ENCODE measurements around the gene SSH2. TPM values are rescaled to one million over a fixed set of nuclear protein-coding genes. Genes with fewer than 3 reads are reported as not detected.
"Not testable (repeated sequence)": the region's sequence is repeated elsewhere in the genome, so short reads cannot be mapped to it uniquely, and the experiment has no call there.

The SSH2 gene
- total and polyA plus RNA-seq, 5 experiments from 2014 or later = 27.1 to 73.9 (median 32.6) TPM

DNA sequence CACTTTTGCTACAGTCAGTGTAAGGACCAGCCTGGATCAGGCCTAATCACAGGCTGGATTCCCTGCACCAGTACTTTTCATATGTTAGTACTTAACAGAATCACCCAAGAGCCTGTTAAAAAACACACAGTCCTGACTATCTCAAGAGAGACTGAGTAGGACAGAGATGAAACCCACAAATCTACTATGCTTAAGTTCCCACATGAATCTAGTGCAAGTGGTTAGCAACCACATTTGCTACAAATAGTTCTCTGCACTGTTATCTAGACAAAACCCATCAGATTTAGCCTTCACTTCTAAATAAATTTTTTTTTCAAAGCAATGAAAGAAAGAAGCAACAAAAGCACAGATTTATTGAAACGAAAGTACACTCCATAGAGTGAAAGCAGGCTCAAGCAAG is 38.9 kb downstream of the SSH2 start:
- Mint-ChIP-seq H3K9me3 (peaks cover 0 to 34% (median 9%) of the 10 kb centered on the region in 9 donors), H3K4me1 (peaks cover 15 to 30% (median 25%) of the 10 kb centered on the region in 4 donors), H3K27ac (peak overlapping the region in 9 of 10 donors; percentile 20 to 73 (median 44)), H3K4me3 (peak overlapping the region in 1 of 10 donors; percentile 39), H3K36me3 (peaks cover 9 to 31% (median 13%) of the 10 kb centered on the region in 3 donors), H3K27me3 (no peaks in the 10 kb centered on the region)
- POLR2A ChIA-PET = no interaction called here
- peak in 1 of 2 donors; percentile 61 for ATAC-seq
- peak in 2 of 10 donors; percentile 2 to 26 for DNase-seq

GRCh38 chr17:29885031-29885640 is 44.9 kb downstream of the SSH2 start:
- Mint-ChIP-seq H3K4me1 (peaks cover 20 to 40% (median 27%) of the 10 kb centered on the region in 4 donors), H3K9me3 (no peaks in the 10 kb centered on the region), H3K36me3 (peaks cover 0 to 8% (median 7%) of the 10 kb centered on the region in 3 donors), H3K27me3 (no peaks in the 10 kb centered on the region), H3K4me3 (no peak overlapping the region), H3K27ac (peak overlapping the region in 1 of 10 donors; percentile 11)
- DNase-seq (no peak), ATAC-seq (no peak)
- POLR2A ChIA-PET = interaction anchor here (0.7 kb wide), 1 partner anchor 634 kb away, joined by 3 read pairs; no protein-coding TSS in a partner anchor

DNA sequence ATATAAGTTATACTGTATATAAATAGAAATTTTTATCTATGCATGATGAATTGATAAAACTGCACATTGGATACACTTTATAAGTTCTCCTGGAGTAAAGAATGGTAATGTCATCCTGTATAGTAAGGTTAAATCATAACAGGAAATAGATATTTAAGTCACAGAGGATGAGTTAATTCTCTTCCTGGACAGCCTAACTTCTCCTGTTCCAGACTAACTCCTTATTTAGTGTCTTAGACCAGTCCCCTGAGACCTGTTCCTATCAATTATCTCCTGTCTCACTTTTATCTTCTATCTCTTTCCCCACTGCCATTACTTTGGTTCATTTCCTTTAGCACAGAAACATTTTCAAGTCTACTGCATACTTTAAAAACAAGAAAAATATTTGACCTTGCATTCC is 46.5 kb downstream of the SSH2 start:
- ATAC-seq (no peak), DNase-seq (no peak)
- peak overlapping the region in 5 of 10 donors; percentile 11 to 78 (median 22) for H3K27ac Mint-ChIP-seq
- H3K4me3 Mint-ChIP-seq = peak overlapping the region in 2 of 10 donors; percentile 3 to 46
- H3K36me3 Mint-ChIP-seq = peaks cover 0 to 3% (median 2%) of the 10 kb centered on the region in 3 donors
- POLR2A ChIA-PET = no interaction called here
- H3K9me3 Mint-ChIP-seq = no peaks in the 10 kb centered on the region
- H3K27me3 Mint-ChIP-seq = no peaks in the 10 kb centered on the region
- peaks cover 22 to 44% (median 28%) of the 10 kb centered on the region in 4 donors for H3K4me1 Mint-ChIP-seq

- H3K4me3 Mint-ChIP-seq = no peak overlapping the region
- ATAC-seq (no peak), DNase-seq (no peak)
- POLR2A ChIA-PET = no interaction called here
- H3K27me3 Mint-ChIP-seq = no peaks in the 10 kb centered on the region
- peak overlapping the region in 1 of 10 donors; percentile 75 for H3K27ac Mint-ChIP-seq
- H3K4me1 Mint-ChIP-seq = peaks cover 23 to 50% (median 34%) of the 10 kb centered on the region in 4 donors
- no peaks in the 10 kb centered on the region for H3K9me3 Mint-ChIP-seq
- peaks cover 0 to 8% (median 7%) of the 10 kb centered on the region in 3 donors for H3K36me3 Mint-ChIP-seq
Observed at GRCh38 chr17:29881256-29881655, 48.8 kb downstream of the SSH2 start.

DNA sequence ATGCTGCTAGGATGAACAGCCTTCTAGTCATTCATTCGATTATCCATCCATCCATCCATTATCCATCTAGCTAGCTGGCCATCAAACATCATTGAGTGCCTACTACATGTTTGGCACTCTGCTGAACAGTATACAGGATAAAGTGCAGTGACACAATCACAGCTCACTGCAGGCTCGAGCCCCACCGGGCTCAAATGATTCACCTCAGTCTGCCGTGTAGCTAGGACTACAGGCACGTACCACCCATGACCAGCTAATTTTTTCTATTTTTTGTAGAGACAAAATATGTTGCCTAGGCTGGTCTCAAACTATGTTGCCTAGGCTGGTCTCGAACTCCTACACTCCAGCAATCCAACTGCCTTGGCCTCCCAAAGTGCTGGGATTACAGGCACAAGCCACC is 50.0 kb downstream of the SSH2 start:
- H3K27me3 Mint-ChIP-seq = no peaks in the 10 kb centered on the region
- no peak overlapping the region for H3K4me3 Mint-ChIP-seq
- DNase-seq (no peak), ATAC-seq (no peak)
- H3K4me1 Mint-ChIP-seq = peaks cover 27 to 53% (median 38%) of the 10 kb centered on the region in 4 donors
- H3K9me3 Mint-ChIP-seq = no peaks in the 10 kb centered on the region
- peaks cover 0 to 10% (median 9%) of the 10 kb centered on the region in 3 donors for H3K36me3 Mint-ChIP-seq
- POLR2A ChIA-PET = no interaction called here
- H3K27ac Mint-ChIP-seq = peak overlapping the region in 5 of 10 donors; percentile 7 to 50 (median 44)

GRCh38 chr17:29874931-29875596 is 55.0 kb downstream of the SSH2 start:
- Mint-ChIP-seq H3K36me3 (peaks cover 0 to 10% (median 9%) of the 10 kb centered on the region in 3 donors), H3K27me3 (no peaks in the 10 kb centered on the region), H3K27ac (no peak overlapping the region), H3K9me3 (no peaks in the 10 kb centered on the region), H3K4me3 (no peak overlapping the region), H3K4me1 (peaks cover 18 to 36% (median 29%) of the 10 kb centered on the region in 4 donors)
- DNase-seq (no peak), ATAC-seq (no peak)
- POLR2A ChIA-PET = no interaction called here

DNA sequence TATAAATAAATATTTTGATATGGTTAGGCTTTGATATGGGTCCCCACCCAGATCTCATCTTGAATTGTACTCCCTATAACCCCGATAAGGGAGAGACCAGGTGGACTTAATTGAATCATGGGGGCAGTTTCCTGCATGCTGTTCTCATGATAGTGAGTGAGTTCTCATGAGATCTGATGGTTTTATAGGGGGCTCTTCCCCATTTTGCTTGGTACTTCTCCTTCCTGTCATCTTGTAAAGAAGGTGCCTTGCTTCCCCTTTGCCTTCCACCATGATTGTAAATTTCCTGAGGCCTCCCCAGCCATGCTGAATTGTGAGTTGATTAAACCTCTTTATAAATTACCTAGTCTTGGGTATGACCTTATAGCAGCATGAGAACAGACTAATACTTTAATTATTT is 55.7 kb downstream of the SSH2 start:
- H3K27ac Mint-ChIP-seq, POLR2A ChIA-PET, ATAC-seq, H3K27me3 Mint-ChIP-seq, DNase-seq, H3K36me3 Mint-ChIP-seq, H3K4me3 Mint-ChIP-seq, H3K9me3 Mint-ChIP-seq: not testable (repeated sequence)
- peaks cover 16 to 38% (median 24%) of the 10 kb centered on the region in 4 donors for H3K4me1 Mint-ChIP-seq

- DNase-seq (no peak), ATAC-seq (no peak)
- peaks cover 0 to 10% (median 9%) of the 10 kb centered on the region in 3 donors for H3K36me3 Mint-ChIP-seq
- POLR2A ChIA-PET = no interaction called here
- no peak overlapping the region for H3K4me3 Mint-ChIP-seq
- H3K27me3 Mint-ChIP-seq = no peaks in the 10 kb centered on the region
- H3K4me1 Mint-ChIP-seq = peaks cover 19 to 47% (median 25%) of the 10 kb centered on the region in 4 donors
- H3K9me3 Mint-ChIP-seq = no peaks in the 10 kb centered on the region
- no peak overlapping the region for H3K27ac Mint-ChIP-seq
Observed at GRCh38 chr17:29873476-29873875, 56.6 kb downstream of the SSH2 start.

GRCh38 chr17:29870836-29871465 is 59.1 kb downstream of the SSH2 start:
- DNase-seq = no peak
- H3K4me3 Mint-ChIP-seq = no peak overlapping the region
- POLR2A ChIA-PET = no interaction called here

DNA sequence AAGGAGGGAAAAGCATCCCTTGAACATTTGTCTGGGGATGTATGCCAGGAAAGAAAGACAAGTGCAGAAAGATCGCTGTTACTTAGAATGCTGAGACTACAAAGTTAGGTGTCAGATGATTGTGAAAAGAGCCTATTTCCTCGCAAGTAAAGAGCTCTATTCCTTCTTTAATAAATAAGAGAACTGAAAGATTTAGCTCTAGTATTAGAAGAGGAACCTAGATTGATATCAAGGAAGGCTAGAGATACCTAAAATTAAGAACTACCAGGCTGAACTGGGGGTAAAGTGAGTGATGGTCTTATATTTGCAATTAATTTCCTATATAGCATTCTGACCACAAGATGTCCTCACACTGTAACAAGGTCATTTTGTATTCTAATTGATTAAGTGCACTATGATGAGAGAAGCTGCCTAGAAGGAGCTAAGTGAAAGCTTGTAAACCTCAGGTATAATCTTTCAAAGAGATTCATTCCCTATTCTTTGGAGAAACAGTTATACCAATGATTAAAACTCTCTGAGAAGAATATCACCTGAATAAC is 62.3 kb downstream of the SSH2 start:
- peaks cover 15 to 40% (median 27%) of the 10 kb centered on the region in 4 donors for H3K4me1 Mint-ChIP-seq
- POLR2A ChIA-PET = interaction anchor here (1.1 to 2.8 kb wide), 2 partner anchors 13 to 62 kb away, joined by 4 to 11 read pairs; partner anchors contain the start of gene SSH2
- H3K27me3 Mint-ChIP-seq = no peaks in the 10 kb centered on the region
- ATAC-seq = no peak
- no peak overlapping the region for H3K4me3 Mint-ChIP-seq
- peaks cover 0 to 4% (median 0%) of the 10 kb centered on the region in 3 donors for H3K36me3 Mint-ChIP-seq
- H3K9me3 Mint-ChIP-seq = no peaks in the 10 kb centered on the region
- no peak for DNase-seq
- H3K27ac Mint-ChIP-seq = peak overlapping the region in 3 of 10 donors; percentile 0 to 38 (median 1)

More at GRCh38 chr17:29870836-29871465, 59.1 kb downstream of the SSH2 start:
- peaks cover 0 to 4% (median under 1%) of the 10 kb centered on the region in 3 donors for H3K36me3 Mint-ChIP-seq
- peaks cover 21 to 52% (median 38%) of the 10 kb centered on the region in 4 donors for H3K4me1 Mint-ChIP-seq
- H3K27ac Mint-ChIP-seq = no peak overlapping the region
- no peaks in the 10 kb centered on the region for H3K27me3 Mint-ChIP-seq
- no peak for ATAC-seq
- H3K9me3 Mint-ChIP-seq = no peaks in the 10 kb centered on the region

- POLR2A ChIA-PET = interaction anchor here (2.8 kb wide), 1 partner anchor 63 kb away, joined by 11 read pairs; the partner anchor contains the start of gene SSH2
- H3K4me3 Mint-ChIP-seq = no peak overlapping the region
- H3K9me3 Mint-ChIP-seq = no peaks in the 10 kb centered on the region
- H3K27ac Mint-ChIP-seq = peak overlapping the region in 3 of 10 donors; percentile 1 to 55 (median 1)
- H3K27me3 Mint-ChIP-seq = no peaks in the 10 kb centered on the region
- no peak for ATAC-seq
- peaks cover 0 to 4% (median 0%) of the 10 kb centered on the region in 3 donors for H3K36me3 Mint-ChIP-seq
- no peak for DNase-seq
- H3K4me1 Mint-ChIP-seq = peaks cover 19 to 48% (median 25%) of the 10 kb centered on the region in 4 donors
Observed at GRCh38 chr17:29866746-29867404, 63.2 kb downstream of the SSH2 start.

DNA sequence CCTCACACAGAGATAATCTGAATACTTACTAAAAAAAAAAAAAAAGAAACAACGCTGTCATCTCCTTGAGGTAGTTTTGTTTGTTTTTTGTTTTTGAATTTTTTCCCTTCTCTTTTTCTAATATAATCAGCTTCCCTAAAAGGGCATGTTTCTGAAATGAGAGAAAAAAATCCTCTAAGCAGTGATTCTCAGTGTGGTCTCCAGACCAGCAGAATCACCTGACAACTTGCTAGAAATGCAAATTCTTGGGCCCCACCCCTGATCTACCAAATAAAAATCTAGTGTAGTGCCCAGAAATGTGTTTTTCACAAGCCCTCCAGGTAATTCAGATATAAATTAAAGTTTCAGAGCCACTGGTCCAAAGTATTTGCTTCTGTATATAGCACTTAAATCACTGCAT is 65.4 kb downstream of the SSH2 start:
- POLR2A ChIA-PET = no interaction called here
- Mint-ChIP-seq H3K27ac (no peak overlapping the region), H3K4me1 (peaks cover 16 to 42% (median 25%) of the 10 kb centered on the region in 4 donors), H3K9me3 (no peaks in the 10 kb centered on the region), H3K36me3 (peaks cover 0 to 6% (median 2%) of the 10 kb centered on the region in 3 donors), H3K27me3 (no peaks in the 10 kb centered on the region), H3K4me3 (no peak overlapping the region)
- no peak for ATAC-seq
- no peak for DNase-seq

Measured in naive thymus-derived CD8-positive, alpha-beta T cell (primary cell).